PC-3 (cell line): Measurements from ENCODE around the gene PXK.

Source experiments
- CTCF ChIP-seq: fragments of 300-600 bp; sonication (generic); conservative IDR thresholded peaks from 2 replicates; pipeline ENCODE4 v1.5.1; 2017; ENCODE audit warnings: antibody characterized with exemption, low read depth, mild to moderate bottlenecking, low read length
- EZH2 ChIP-seq: fragments of 300-600 bp; sonication (generic); IDR thresholded peaks from one replicate; pipeline ENCODE4 v1.6.1; 2017; ENCODE audit warnings: antibody characterized with exemption, mild to moderate bottlenecking, low read length; ENCODE audit not compliant: unreplicated experiment
- EZH2phosphoT487 ChIP-seq: fragments of 300-600 bp; sonication (generic); IDR thresholded peaks from 2 replicates; pipeline ENCODE4 v1.6.1; 2018; ENCODE audit warnings: mild to moderate bottlenecking, antibody characterized with exemption, low read length, borderline replicate concordance

DNA sequence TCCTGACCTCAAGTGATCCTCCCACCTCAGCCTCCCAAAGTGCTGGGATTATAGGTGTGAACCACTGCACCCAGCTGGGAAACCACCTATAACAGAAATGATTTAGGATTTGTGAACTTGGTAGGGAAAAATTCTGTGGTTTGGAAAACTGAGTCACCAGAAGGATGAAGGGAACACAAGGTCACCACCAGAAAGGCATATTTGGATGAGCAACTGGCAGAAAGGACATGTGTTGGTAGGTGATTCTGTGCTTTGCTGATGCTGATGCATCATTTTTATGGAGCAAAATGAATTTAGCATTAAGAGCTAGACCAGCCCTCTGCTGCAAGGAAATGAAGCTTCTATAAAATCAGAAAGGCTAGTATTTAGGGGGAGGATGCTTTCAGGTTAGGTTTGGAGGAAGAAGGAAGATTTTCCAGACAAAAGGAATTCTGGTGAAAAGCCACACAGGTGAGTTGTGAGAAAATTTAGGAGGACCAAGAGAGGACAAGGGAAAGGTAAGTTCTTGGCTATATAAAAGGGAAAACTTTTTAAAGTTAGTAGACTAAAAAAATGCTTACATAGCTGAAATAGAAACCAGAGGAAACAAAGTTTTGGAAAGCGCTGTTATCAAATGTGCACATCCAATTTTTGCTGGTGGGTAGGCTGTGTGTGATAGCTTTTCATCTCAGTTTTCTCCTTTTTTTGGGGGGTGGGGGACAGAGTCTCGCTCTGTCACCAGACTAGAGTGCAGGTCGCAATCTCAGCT lies 3.6 kb downstream of the PXK start:
- TF ChIP-seq CTCF (no peak), EZH2phosphoT487 (no peak), EZH2 (no peak)
